ENCODE data around the gene NEUROD2.

Gene NEUROD2

GRCh38 chr17:39623356-39623950, 15.7 kb upstream of the NEUROD2 start:
- 0 out of 2 replicates have a peak overlapping the region, but pooled peaks have one; percentile 12 for H3K27ac ChIP-seq

GRCh38 chr17:39622380-39623006, 14.8 kb upstream of the NEUROD2 start:
- TF ChIP-seq CTCF (conservative IDR thresholded peaks at IDR 0.05) (0 out of 2 replicates have a peak, but pooled peaks have one; percentile 28), ZFX (IDR thresholded peaks at IDR 0.05) (no peak)
- H3K27ac ChIP-seq, result no peak overlapping the region

More at GRCh38 chr17:39623356-39623950, 15.7 kb upstream of the NEUROD2 start:
- TF ChIP-seq ZFX (IDR thresholded peaks at IDR 0.05) (no peak), CTCF (conservative IDR thresholded peaks at IDR 0.05) (peak; percentile 97)

- no peak overlapping the region for H3K27ac ChIP-seq
- TF ChIP-seq CTCF (conservative IDR thresholded peaks at IDR 0.05) (peak; percentile 100), ZFX (IDR thresholded peaks at IDR 0.05) (no peak)
These were observed 14.0 kb upstream of the NEUROD2 start for GRCh38 chr17:39621523-39622379.

- no peak overlapping the region; the same call in 1 of the 2 replicates for H3K27ac ChIP-seq
- TF ChIP-seq ZFX (IDR thresholded peaks at IDR 0.05) (no peak), CTCF (conservative IDR thresholded peaks at IDR 0.05) (no peak)
These were observed 12.0 kb upstream of the NEUROD2 start for GRCh38 chr17:39619786-39620101.

GRCh38 chr17:39618956-39619785, 11.5 kb upstream of the NEUROD2 start:
- TF ChIP-seq ZFX (IDR thresholded peaks at IDR 0.05) (no peak), CTCF (conservative IDR thresholded peaks at IDR 0.05) (no peak)
- peak overlapping the region; percentile 76 for H3K27ac ChIP-seq

GRCh38 chr17:39618246-39618913, 10.7 kb upstream of the NEUROD2 start:
- TF ChIP-seq CTCF (conservative IDR thresholded peaks at IDR 0.05), result no peak
- no peak for TF ChIP-seq ZFX (IDR thresholded peaks at IDR 0.05)
- peak overlapping the region; percentile 76 for H3K27ac ChIP-seq
